Spleen (tissue), 11 donors: ENCODE measurements around the gene UBP1. TPM values are rescaled to one million over a fixed set of nuclear protein-coding genes. Genes with fewer than 3 reads are reported as not detected.
"Not testable (repeated sequence)": the region's sequence is repeated elsewhere in the genome, so short reads cannot be mapped to it uniquely, and the experiment has no call there.

Source experiments
- DNase-seq: peaks from one replicate; pipeline ENCODE4 v3.0.0-alpha.2; 2020
- H3K27ac ChIP-seq, 8 donors: fragments of 200-600 bp; sonication (generic) in 7 of 8; 1 replicate in 4 of 8; 2 replicates in 4 of 8; pipeline versions ENCODE4 v1.5.0 to v1.8.0; 2016 to 2021; ENCODE audit warnings: inconsistent platforms in 4 of 8, mild to moderate bottlenecking in 4 of 8, moderate library complexity in 1 of 8
- H3K27me3 ChIP-seq, 7 donors: fragments of 200-600 bp; sonication (generic) in 6 of 7; replicated peaks in 1 of 7; 1 replicate in 4 of 7; 2 replicates in 3 of 7; pipeline versions ENCODE4 v1.5.0 to v1.8.0; 2016 to 2021; ENCODE audit warnings: inconsistent platforms in 3 of 7, mild to moderate bottlenecking in 1 of 7
- H3K36me3 ChIP-seq, 6 donors: fragments of 200-600 bp; sonication (generic) in 5 of 6; 1 replicate in 4 of 6; 2 replicates in 2 of 6; pipeline versions ENCODE4 v1.5.0 to v1.8.0; 2016 to 2021; ENCODE audit warnings: inconsistent platforms in 2 of 6
- H3K4me1 ChIP-seq, 6 donors: fragments of 200-600 bp; sonication (generic) in 5 of 6; 1 replicate in 3 of 6; 2 replicates in 3 of 6; pipeline versions ENCODE4 v1.5.0 to v1.8.0; 2016 to 2021; ENCODE audit warnings: inconsistent platforms in 3 of 6
- H3K4me3 ChIP-seq, 8 donors: fragments of 200-600 bp; sonication (generic) in 7 of 8; 1 replicate in 4 of 8; 2 replicates in 4 of 8; pipeline versions ENCODE4 v1.5.0 to v1.8.0; 2016 to 2021; ENCODE audit warnings: inconsistent platforms in 4 of 8, mild to moderate bottlenecking in 4 of 8, moderate library complexity in 2 of 8
- H3K9me3 ChIP-seq, 8 donors: fragments of 200-600 bp; sonication (generic) in 7 of 8; 1 replicate in 4 of 8; 2 replicates in 4 of 8; pipeline versions ENCODE4 v1.5.0 to v1.8.0; 2016 to 2021; ENCODE audit warnings: inconsistent platforms in 4 of 8
- POLR2A ChIP-seq, 3 donors: fragments of 450-650 bp; IDR thresholded peaks; one replicate each; pipeline ENCODE4 v1.5.1; 2017; ENCODE audit warnings: antibody characterized with exemption in 3 of 3, mild to moderate bottlenecking in 1 of 3
- POLR2AphosphoS5 ChIP-seq, 3 donors: sonication (generic); formaldehyde crosslinking; IDR thresholded peaks; one replicate each; pipeline ENCODE4 v1.5.1; 2017; ENCODE audit warnings: antibody characterized with exemption in 3 of 3
- WGBS, 5 donors: extraction: QIAGEN DNeasy Blood & Tissue Kit in 3 of 5; methylation state at CpG; one replicate each; pipeline versions ENCODE4 v1.1.5 to v1.1.7; 2013 to 2018; 5-methylcytosine and 5-hydroxymethylcytosine counted together
- intact Hi-C: fragments of 100-400 bp; cut with DNase I; formaldehyde crosslinking; loops from one replicate; pipeline ENCODE4 v1.15.0; 2023; ENCODE audit warnings: low total_unique reads
- polyA plus RNA-seq, 3 donors: library from polyadenylated mRNA; stranded (reverse); fragments of 200-250 nt; gene quantifications; one replicate each; pipeline ENCODE4 v1.2.1, GENCODE V29; 2013
- total RNA-seq, 7 donors: library from RNA; depleted of rRNA in 3 of 7; stranded (reverse); fragments of >200 nt in 3 of 7; fragmentation: NEBNext Ultra II Directional in 4 of 7; extraction: Animal tissue kit (Norgen Biotek cat#: 25700) in 4 of 7; gene quantifications; one replicate each; pipeline versions ENCODE4 v1.1.0 to v1.2.1, GENCODE V29; 2016 to 2021
- TF ChIP-seq, protein P1 (sequence below), 11 experiments: fragments of 200-600 bp in 7 of 11; fragments of 450-650 bp in 4 of 11; sonication (generic) in 4 of 11; IDR thresholded peaks in 8 of 11; conservative IDR thresholded peaks in 3 of 11; 1 replicate in 7 of 11; 2 replicates in 4 of 11; pipeline versions ENCODE4 v1.4.0 to v1.8.0; 2016 to 2021; ENCODE audit warnings: antibody characterized with exemption in 11 of 11, inconsistent platforms in 4 of 11, mild to moderate bottlenecking in 1 of 11
- donor health status: healthy with polysubstance abuse.
- donor health status: DM: no; HTN: no; CAD: no; lungs with moderate emphysema.
- donor health status: DM: no; HTN: no; CAD: no.
- donor health status: Bipolar disorder and iron deficiency.
- donor health status: healthy.
- donor health status: DM: no; HTN: no; CAD: no.
- donor health status: DM: yes; HTN: yes; CAD: no.

Gene UBP1
- total and polyA plus RNA-seq, 10 donors = 27.6 to 88.2 (median 70.2) TPM

DNA sequence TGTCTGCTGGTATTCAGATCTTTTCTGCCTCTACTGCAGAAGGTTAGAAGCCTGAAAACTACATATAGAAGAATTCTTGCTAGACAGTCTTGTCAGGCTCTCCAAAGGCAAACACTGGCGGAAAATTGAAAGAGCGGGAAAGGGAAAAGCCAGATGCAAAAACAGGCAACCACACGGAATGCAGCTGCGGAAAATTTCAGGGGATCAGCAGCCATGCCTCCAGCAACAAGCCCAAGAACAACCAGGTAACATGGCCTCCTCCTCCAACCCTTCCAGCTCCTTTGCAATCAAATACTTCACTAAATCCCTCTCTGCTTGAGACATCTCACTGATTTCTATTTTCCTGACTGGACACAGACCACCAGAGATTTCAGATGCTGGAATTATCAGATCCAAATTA is 9.6 kb downstream of the UBP1 start:
- Histone ChIP-seq H3K4me3 (no peak overlapping the region), H3K27ac (no peak overlapping the region), H3K9me3 (no peaks in the 10 kb centered on the region), H3K4me1 (peaks cover 20 to 94% (median 71%) of the 10 kb centered on the region in 6 donors), H3K36me3 (peaks cover 0 to under 1% (median 0%) of the 10 kb centered on the region in 6 donors), H3K27me3 (no peaks in the 10 kb centered on the region)
- no peak for TF ChIP-seq POLR2A (IDR thresholded peaks at IDR 0.05)
- TF ChIP-seq POLR2AphosphoS5 (IDR thresholded peaks at IDR 0.05) = no peak
- TF ChIP-seq, protein P1, sequence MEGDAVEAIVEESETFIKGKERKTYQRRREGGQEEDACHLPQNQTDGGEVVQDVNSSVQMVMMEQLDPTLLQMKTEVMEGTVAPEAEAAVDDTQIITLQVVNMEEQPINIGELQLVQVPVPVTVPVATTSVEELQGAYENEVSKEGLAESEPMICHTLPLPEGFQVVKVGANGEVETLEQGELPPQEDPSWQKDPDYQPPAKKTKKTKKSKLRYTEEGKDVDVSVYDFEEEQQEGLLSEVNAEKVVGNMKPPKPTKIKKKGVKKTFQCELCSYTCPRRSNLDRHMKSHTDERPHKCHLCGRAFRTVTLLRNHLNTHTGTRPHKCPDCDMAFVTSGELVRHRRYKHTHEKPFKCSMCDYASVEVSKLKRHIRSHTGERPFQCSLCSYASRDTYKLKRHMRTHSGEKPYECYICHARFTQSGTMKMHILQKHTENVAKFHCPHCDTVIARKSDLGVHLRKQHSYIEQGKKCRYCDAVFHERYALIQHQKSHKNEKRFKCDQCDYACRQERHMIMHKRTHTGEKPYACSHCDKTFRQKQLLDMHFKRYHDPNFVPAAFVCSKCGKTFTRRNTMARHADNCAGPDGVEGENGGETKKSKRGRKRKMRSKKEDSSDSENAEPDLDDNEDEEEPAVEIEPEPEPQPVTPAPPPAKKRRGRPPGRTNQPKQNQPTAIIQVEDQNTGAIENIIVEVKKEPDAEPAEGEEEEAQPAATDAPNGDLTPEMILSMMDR (IDR thresholded peaks at IDR 0.05 in 8 of 11, conservative IDR thresholded peaks at IDR 0.05 in 3 of 11) = no peak
- WGBS, 5 donors = 94 to 100% (median 95%) methylated on average over 4 of the region's 4 CpGs
- DNase-seq = no peak
- intact Hi-C loops = no loop called here

DNA sequence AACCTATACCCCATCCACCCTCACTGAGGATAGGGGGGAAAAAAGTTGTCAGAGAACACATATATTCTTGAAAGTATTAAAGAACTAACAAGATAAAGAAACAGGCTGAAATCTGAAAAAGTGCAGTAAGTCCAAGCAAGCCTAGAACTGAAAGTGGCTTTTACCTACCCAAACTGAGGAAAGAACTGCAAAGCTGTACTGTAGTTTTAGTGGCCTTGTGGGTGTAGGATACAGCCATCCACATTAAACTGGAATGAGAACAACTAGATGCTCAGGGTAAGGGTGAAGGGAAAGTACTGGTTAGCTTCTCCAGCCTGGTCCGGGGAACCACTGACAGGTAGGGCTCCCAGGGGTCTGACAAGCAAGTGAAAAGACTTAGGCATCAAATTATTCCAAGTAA is 10.1 kb downstream of the UBP1 start:
- no peak for DNase-seq
- Histone ChIP-seq H3K27me3 (no peaks in the 10 kb centered on the region), H3K27ac (no peak overlapping the region), H3K36me3 (peaks cover 0 to 6% (median 2%) of the 10 kb centered on the region in 6 donors), H3K4me3 (no peak overlapping the region), H3K4me1 (peaks cover 18 to 94% (median 68%) of the 10 kb centered on the region in 6 donors), H3K9me3 (no peaks in the 10 kb centered on the region)
- 71 to 96% (median 87%) methylated on average over 1 of the region's 1 CpG for WGBS, 5 donors
- TF ChIP-seq POLR2A (IDR thresholded peaks at IDR 0.05) = no peak
- TF ChIP-seq, protein P1 (IDR thresholded peaks at IDR 0.05 in 8 of 11, conservative IDR thresholded peaks at IDR 0.05 in 3 of 11) = no peak
- no peak for TF ChIP-seq POLR2AphosphoS5 (IDR thresholded peaks at IDR 0.05)
- intact Hi-C loops = no loop called here

DNA sequence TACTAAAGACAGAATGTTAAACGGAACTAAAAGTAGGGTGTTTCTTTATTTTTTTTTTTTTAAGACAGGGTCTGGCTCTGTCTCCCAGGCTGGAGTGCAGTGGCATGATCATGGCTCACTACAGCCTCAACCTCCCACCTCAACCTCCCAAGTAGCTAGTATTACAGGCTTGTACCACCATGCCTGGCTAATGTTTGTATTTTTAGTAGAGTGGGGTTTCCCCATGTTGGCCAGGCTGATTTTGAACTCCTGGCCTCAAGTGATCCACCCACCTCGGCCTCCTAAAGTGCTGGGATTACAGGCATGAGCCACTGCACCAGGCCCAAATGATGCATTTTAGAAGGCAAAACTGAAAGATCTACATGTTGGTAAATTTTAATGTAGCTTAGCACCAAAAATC is 10.9 kb downstream of the UBP1 start:
- DNase-seq = not testable (repeated sequence)
- WGBS, 5 donors = 70 to 88% (median 78%) methylated on average over 2 of the region's 2 CpGs

DNA sequence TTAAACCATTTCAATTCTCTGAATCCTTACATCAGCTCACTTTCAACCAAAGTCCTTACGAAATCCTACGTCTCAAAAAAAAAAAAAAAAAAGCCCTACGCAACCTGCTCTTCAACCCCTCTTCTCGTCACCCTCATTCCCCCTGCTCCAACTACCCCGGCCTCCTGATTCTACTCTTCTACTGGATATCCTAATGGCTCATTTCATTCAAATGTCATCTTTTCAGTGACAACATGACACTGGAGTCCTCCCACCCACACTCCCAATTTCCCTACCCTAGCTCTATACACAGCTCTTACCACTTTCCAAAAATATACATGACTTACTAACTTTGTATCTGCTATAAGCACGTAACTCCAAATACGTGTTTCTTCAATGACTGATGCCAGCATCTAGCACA is 11.5 kb downstream of the UBP1 start:
- Histone ChIP-seq H3K36me3 (peaks cover 0 to 19% (median 11%) of the 10 kb centered on the region in 6 donors), H3K27me3 (no peaks in the 10 kb centered on the region), H3K27ac (peak overlapping the region in 1 of 8 donors; percentile 1), H3K9me3 (no peaks in the 10 kb centered on the region), H3K4me3 (no peak overlapping the region), H3K4me1 (peaks cover 17 to 87% (median 63%) of the 10 kb centered on the region in 6 donors)
- no peak for DNase-seq
- TF ChIP-seq POLR2A (IDR thresholded peaks at IDR 0.05) (no peak), POLR2AphosphoS5 (IDR thresholded peaks at IDR 0.05) (no peak)
- TF ChIP-seq, protein P1 (IDR thresholded peaks at IDR 0.05 in 8 of 11, conservative IDR thresholded peaks at IDR 0.05 in 3 of 11) = no peak
- WGBS, 5 donors = 59 to 85% (median 73%) methylated on average over 7 of the region's 7 CpGs
- intact Hi-C loops = no loop called here

More for the DNA sequence above, 10.9 kb downstream of the UBP1 start:
- H3K27me3 ChIP-seq, H3K9me3 ChIP-seq, intact Hi-C loops, H3K4me3 ChIP-seq: not testable (repeated sequence)
- Histone ChIP-seq H3K4me1 (peaks cover 17 to 93% (median 66%) of the 10 kb centered on the region in 6 donors), H3K27ac (peak overlapping the region in 1 of 8 donors; percentile 1), H3K36me3 (peaks cover 0 to 13% (median 9%) of the 10 kb centered on the region in 6 donors)
